H1 (cell line): ENCODE data around the gene KIAA1614. TPM values are rescaled to one million over a fixed set of nuclear protein-coding genes. Genes with fewer than 3 reads are reported as not detected.
A peak's percentile ranks its signal among the peaks of the same experiment; 100 is the strongest.

ENCODE experiments used
- CTCF ChIA-PET: fragments of 300-600 bp; sonication (Branson Sonifier 250); formaldehyde crosslinking; loops from one replicate; lab custom pipeline; 2021; ENCODE audit not compliant: partially characterized antibody; lab: Charles Lee
- POLR2A ChIA-PET: fragments of 300-600 bp; sonication (Branson Sonifier 250); formaldehyde crosslinking; loops from one replicate; lab custom pipeline; 2021; ENCODE audit warnings: inconsistent platforms; ENCODE audit not compliant: partially characterized antibody; lab: Charles Lee
- DNase-seq, 2 experiments: peaks; one replicate each; pipeline versions ENCODE4 v3.0.0 to v3.0.0-alpha.2; 2010 to 2022; ENCODE audit warnings: low spot score in 2 of 2, low read depth in 1 of 2, mixed read lengths in 1 of 2
- FAIRE-seq: peaks from 2 replicates; lab custom pipeline; 2011; peaks lifted over from hg19 to GRCh38; lab: Jason Lieb, UNC
- H2AFZ ChIP-seq: 2 replicates; pipeline ENCODE4 v1.8.1; 2012; ENCODE audit warnings: low read length, inconsistent platforms
- H2AK5ac ChIP-seq: 2 replicates; pipeline ENCODE4 v1.6.1; 2013; ENCODE audit warnings: low read depth, low read length
- H2BK120ac ChIP-seq: replicated peaks from 2 replicates; pipeline ENCODE3; 2013; ENCODE audit warnings: low read depth, low read length, inconsistent platforms
- H2BK12ac ChIP-seq: 2 replicates; pipeline ENCODE4 v1.6.1; 2013; ENCODE audit warnings: low read depth, low read length
- H2BK15ac ChIP-seq: 2 replicates; pipeline ENCODE4 v1.6.1; 2013; ENCODE audit warnings: low read length
- H2BK20ac ChIP-seq: 2 replicates; pipeline ENCODE4 v1.6.1; 2013; ENCODE audit warnings: low read length
- H2BK5ac ChIP-seq: 2 replicates; pipeline ENCODE4 v1.6.1; 2013; ENCODE audit warnings: low read depth, low read length
- H3K14ac ChIP-seq: 2 replicates; pipeline ENCODE4 v1.6.1; 2013; ENCODE audit warnings: inconsistent platforms; ENCODE audit not compliant: insufficient read length
- H3K18ac ChIP-seq: 2 replicates; pipeline ENCODE4 v1.6.1; 2013; ENCODE audit warnings: low read length; ENCODE audit errors: extremely low read depth
- H3K23ac ChIP-seq: 2 replicates; pipeline ENCODE4 v1.6.1; 2013; ENCODE audit warnings: inconsistent platforms; ENCODE audit not compliant: insufficient read length
- H3K23me2 ChIP-seq: 2 replicates; pipeline ENCODE4 v1.6.1; 2013; ENCODE audit warnings: low read depth, low read length
- H3K27ac ChIP-seq: 2 replicates; pipeline ENCODE4 v1.6.1; 2011; ENCODE audit warnings: low read depth, low read length, inconsistent platforms
- H3K27me3 ChIP-seq, 4 experiments: replicated peaks in 1 of 4; 1 replicate in 1 of 4; 2 replicates in 3 of 4; pipeline versions ENCODE4 v1.6.1 to v1.8.1; 2011 to 2013; ENCODE audit warnings: low read length in 3 of 4, mild to moderate bottlenecking in 3 of 4, inconsistent platforms in 2 of 4, mixed read lengths in 2 of 4, moderate library complexity in 1 of 4; ENCODE audit not compliant: control insufficient read depth in 3 of 4, insufficient read depth in 3 of 4; ENCODE audit errors: extremely low read depth in 1 of 4
- H3K36me3 ChIP-seq, 4 experiments: 2 replicates each; pipeline versions ENCODE4 v1.6.1 to v1.8.1; 2011 to 2013; ENCODE audit warnings: mild to moderate bottlenecking in 4 of 4, low read length in 3 of 4, moderate library complexity in 2 of 4, control low read depth in 1 of 4, inconsistent platforms in 1 of 4; ENCODE audit not compliant: insufficient read depth in 4 of 4, control insufficient read depth in 2 of 4
- H3K4ac ChIP-seq: replicated peaks from 2 replicates; pipeline ENCODE3; 2013; ENCODE audit warnings: low read length, low read depth, mixed read lengths, inconsistent platforms; ENCODE audit not compliant: insufficient read length
- H3K4me1 ChIP-seq, 4 experiments: replicated peaks in 1 of 4; 1 replicate in 1 of 4; 2 replicates in 3 of 4; pipeline versions ENCODE4 v1.6.1 to v1.8.1; 2011 to 2013; ENCODE audit warnings: low read length in 3 of 4, inconsistent platforms in 2 of 4, mixed read lengths in 1 of 4; ENCODE audit not compliant: insufficient read depth in 4 of 4, control insufficient read depth in 3 of 4
- H3K4me2 ChIP-seq, 2 experiments: 2 replicates each; pipeline versions ENCODE4 v1.6.1 to v1.8.1; 2011 to 2013; ENCODE audit warnings: low read depth in 2 of 2, low read length in 2 of 2, control low read depth in 1 of 2, inconsistent platforms in 1 of 2, mild to moderate bottlenecking in 1 of 2; ENCODE audit not compliant: insufficient read depth in 1 of 2
- H3K4me3 ChIP-seq, 4 experiments: fragments of 200-600, 300-600 bp in 1 of 4; sonication (generic), shearing (Covaris generic), sonication (Bioruptor Twin) in 1 of 4; 2 replicates each; pipeline versions ENCODE4 v1.5.1 to v1.8.1; 2011 to 2016; ENCODE audit warnings: low read length in 4 of 4, low read depth in 3 of 4, control low read depth in 2 of 4, inconsistent platforms in 2 of 4, mild to moderate bottlenecking in 2 of 4, mixed read lengths in 1 of 4, moderate library complexity in 1 of 4; ENCODE audit not compliant: insufficient read depth in 2 of 4; ENCODE audit errors: extremely low read depth in 1 of 4
- H3K56ac ChIP-seq: replicated peaks from 2 replicates; pipeline ENCODE3; 2013; ENCODE audit warnings: low read depth, mild to moderate bottlenecking, mixed read lengths, low read length, inconsistent platforms; ENCODE audit not compliant: insufficient read length
- H3K79me1 ChIP-seq: 2 replicates; pipeline ENCODE4 v1.6.1; 2013; ENCODE audit warnings: low read depth, low read length, control low read depth
- H3K79me2 ChIP-seq, 2 experiments: 2 replicates each; pipeline versions ENCODE4 v1.6.1 to v1.8.1; 2012 to 2013; ENCODE audit warnings: low read length in 2 of 2, mild to moderate bottlenecking in 2 of 2, inconsistent platforms in 1 of 2; ENCODE audit not compliant: insufficient read depth in 2 of 2, control insufficient read depth in 1 of 2
- H3K9ac ChIP-seq, 4 experiments: replicated peaks in 1 of 4; 1 replicate in 1 of 4; 2 replicates in 3 of 4; pipeline versions ENCODE4 v1.6.1 to v1.8.1; 2011 to 2013; ENCODE audit warnings: low read depth in 3 of 4, low read length in 3 of 4, control low read depth in 2 of 4, mild to moderate bottlenecking in 2 of 4, moderate library complexity in 2 of 4, inconsistent platforms in 1 of 4; ENCODE audit errors: extremely low read depth in 1 of 4
- H3K9me3 ChIP-seq, 2 experiments: 2 replicates each; pipeline versions ENCODE4 v1.6.1 to v1.8.1; 2012 to 2013; ENCODE audit warnings: mild to moderate bottlenecking in 2 of 2, moderate library complexity in 2 of 2, control low read depth in 1 of 2, inconsistent platforms in 1 of 2, low read depth in 1 of 2, low read length in 1 of 2, mixed read lengths in 1 of 2; ENCODE audit not compliant: insufficient read depth in 2 of 2
- H4K20me1 ChIP-seq, 2 experiments: replicated peaks in 1 of 2; 2 replicates each; pipeline versions ENCODE3 to v1.8.1; 2011 to 2013; ENCODE audit warnings: inconsistent platforms in 2 of 2, low read length in 2 of 2, mild to moderate bottlenecking in 1 of 2; ENCODE audit not compliant: insufficient read depth in 2 of 2, control insufficient read depth in 1 of 2
- H4K5ac ChIP-seq: 2 replicates; pipeline ENCODE4 v1.6.1; 2013; ENCODE audit warnings: low read length, low read depth, mixed read lengths, inconsistent platforms; ENCODE audit not compliant: insufficient read length
- H4K8ac ChIP-seq: 2 replicates; pipeline ENCODE4 v1.8.0; 2013; ENCODE audit warnings: mild to moderate bottlenecking, moderate library complexity, low read length, inconsistent platforms; ENCODE audit not compliant: insufficient read depth; ENCODE audit errors: extremely low read depth
- H4K91ac ChIP-seq: replicated peaks from 2 replicates; pipeline ENCODE3; 2013; ENCODE audit warnings: low read length, mixed read lengths, inconsistent platforms; ENCODE audit not compliant: insufficient read length
- FOSL1 ChIP-seq: IDR thresholded peaks from 2 replicates; pipeline ENCODE4 v1.6.1; 2011; ENCODE audit warnings: mild to moderate bottlenecking, low read depth, low read length, moderate library complexity; ENCODE audit not compliant: insufficient read depth
- NRF1 ChIP-seq: IDR thresholded peaks from 2 replicates; pipeline ENCODE4 v1.6.1; 2011; ENCODE audit warnings: mild to moderate bottlenecking, low read depth, low read length, improper control_type of control experiment
- SIX5 ChIP-seq: IDR thresholded peaks from 2 replicates; pipeline ENCODE4 v1.6.1; 2011; ENCODE audit warnings: mild to moderate bottlenecking, low read depth, low read length
- YY1 ChIP-seq: IDR thresholded peaks from 2 replicates; pipeline ENCODE4 v1.6.1; 2011; ENCODE audit warnings: low read depth, mild to moderate bottlenecking, low read length
- ZNF274 ChIP-seq: IDR thresholded peaks from 2 replicates; pipeline ENCODE4 v1.7.0; 2012; ENCODE audit warnings: low read length, borderline replicate concordance; ENCODE audit errors: extremely low read depth
- WGBS, 2 experiments: shearing (Covaris generic) in 1 of 2; methylation state at CpG; one replicate each; pipeline versions ENCODE4 v1.1.6 to v1.1.7; 2013 to 2015; ENCODE audit warnings: low lambda C conversion rate in 2 of 2, mixed read lengths in 2 of 2, inconsistent platforms in 1 of 2, low coverage in 1 of 2, missing lambda C conversion rate in 1 of 2; ENCODE audit not compliant: insufficient replicate concordance in 2 of 2, insufficient coverage in 1 of 2, insufficient read length in 1 of 2; ENCODE audit errors: extremely low coverage in 1 of 2, missing lambda C conversion rate in 1 of 2; 5-methylcytosine and 5-hydroxymethylcytosine counted together
- polyA plus RNA-seq, 7 experiments: library from polyadenylated mRNA; depleted of rRNA in 3 of 7; stranded (reverse) in 5 of 7; unstranded in 2 of 7; fragments of >200 nt in 5 of 7; fragments of 200-250 nt in 2 of 7; gene quantifications; 1 replicate in 5 of 7; 2 replicates in 1 of 7; 4 replicates in 1 of 7; pipeline versions ENCODE4 v1.2.1 to v1.2.3, GENCODE V29; 2011 to 2013; ENCODE audit warnings: missing spikeins in 2 of 7, mixed read lengths in 2 of 7
- total RNA-seq: library from RNA; stranded (reverse); fragmentation: NEBNext Ultra II Directional; extraction: Animal tissue kit (Norgen Biotek cat#: 25700); gene quantifications from 2 replicates; pipeline ENCODE4 v1.2.1, GENCODE V29; 2021

The KIAA1614 gene
- total and polyA plus RNA-seq, 2 of the 8 experiments (the other 6 are each of a cell fraction or from before 2014, with no cell fraction given), result 1.3 to 3.1 TPM

- DNase-seq (no peak), FAIRE-seq (no peak)
- Histone ChIP-seq H2AK5ac (no peak overlapping the region), H3K4me2 (no peak overlapping the region), H3K4me3 (no peak overlapping the region), H2AFZ (no peak overlapping the region), H3K9me3 (no peaks in the 10 kb centered on the region), H3K27me3 (no peaks in the 10 kb centered on the region), H3K23me2 (no peaks in the 10 kb centered on the region), H2BK5ac (0 out of 2 replicates have a peak overlapping the region, but pooled peaks have one; percentile 24), H2BK120ac (no peak overlapping the region), H4K91ac (no peak overlapping the region), H3K79me2 (no peaks in the 10 kb centered on the region), H3K27ac (no peak overlapping the region), H4K20me1 (peaks cover 0 to 1% of the 10 kb centered on the region in 2 experiments), H3K4me1 (peaks cover 0 to 8% (median 2%) of the 10 kb centered on the region in 4 experiments; a peak in 4 of 7 replicates), H3K14ac (no peak overlapping the region), H4K5ac (no peak overlapping the region), H3K23ac (no peak overlapping the region), H4K8ac (no peak overlapping the region), H3K79me1 (no peaks in the 10 kb centered on the region), H3K9ac (no peak overlapping the region), H3K4ac (no peak overlapping the region), H3K18ac (no peak overlapping the region), H2BK15ac (no peak overlapping the region), H3K56ac (no peak overlapping the region), H2BK12ac (no peak overlapping the region), H2BK20ac (no peak overlapping the region), H3K36me3 (no peaks in the 10 kb centered on the region; a peak in 2 of 8 replicates)
- ChIA-PET CTCF (interaction anchor here (0.9 to 2.0 kb wide), 4 partner anchors 12 to 66 kb away, joined by 3 to 10 read pairs (median 4); no protein-coding TSS in a partner anchor), POLR2A (interaction anchor here (1.6 to 2.7 kb wide), 2 partner anchors 9 to 36 kb away, joined by 4 to 8 read pairs; partner anchors contain the start of gene KIAA1614)
- TF ChIP-seq ZNF274 (no peak), SIX5 (no peak), YY1 (no peak), NRF1 (no peak), FOSL1 (no peak)
- WGBS, 2 experiments, result 96% methylated on average over 22 of the region's 22 CpGs; no CpG with 5 or more reads in 1 of the 2 experiments
Measured at GRCh38 chr1:180947901-180948640, 35.4 kb downstream of the KIAA1614 start.
